NCI-H524 (cell line): Measurements from ENCODE around the gene WIZ.
"Not testable (repeated sequence)": the region's sequence is repeated elsewhere in the genome, so short reads cannot be mapped to it uniquely, and the experiment has no call there.

Experiments used
- DNase-seq, 2 experiments: peaks; one replicate each; lab custom pipeline; 2025; lab: John Stamatoyannopoulos, UW

Gene WIZ

GRCh38 chr19:15449620-15450527 is at the start of gene WIZ:
Gene WIZ (minus strand): TSS chr19:15449956. CDS start chr19:15448307, 1,649 bp downstream.
- peak; percentile 20 to 76 for DNase-seq

GRCh38 chr19:15498910-15499309 is 49.2 kb upstream of the WIZ start:
- DNase-seq, result no peak

- no peak for DNase-seq
These were observed 48.6 kb upstream of the WIZ start for GRCh38 chr19:15498156-15498858.

GRCh38 chr19:15495151-15495550 is 45.4 kb upstream of the WIZ start:
- no peak for DNase-seq

- no peak for DNase-seq
These were observed 38.9 kb upstream of the WIZ start for GRCh38 chr19:15488489-15489226.

GRCh38 chr19:15487038-15487437 is 37.3 kb upstream of the WIZ start:
- DNase-seq, result no peak

GRCh38 chr19:15485768-15486167 is 36.0 kb upstream of the WIZ start:
- DNase-seq, result not testable (repeated sequence)

GRCh38 chr19:15480996-15481395 is 31.2 kb upstream of the WIZ start:
- DNase-seq, result not testable (repeated sequence)

- no peak for DNase-seq
These were observed 29.9 kb upstream of the WIZ start, which contains the start of gene PGLYRP2 for GRCh38 chr19:15479391-15480345. Gene PGLYRP2 (minus strand): TSS chr19:15479501. CDS start chr19:15479371, 130 bp downstream.

- no peak for DNase-seq
These were observed 26.6 kb upstream of the WIZ start for GRCh38 chr19:15476325-15476724.

GRCh38 chr19:15475611-15476010 is 25.9 kb upstream of the WIZ start:
- DNase-seq, result no peak

- DNase-seq, result no peak
These were observed 25.4 kb upstream of the WIZ start for GRCh38 chr19:15475169-15475568.

- DNase-seq, result not testable (repeated sequence)
These were observed 24.1 kb upstream of the WIZ start for GRCh38 chr19:15473821-15474220.

- DNase-seq, result no peak
These were observed 21.9 kb upstream of the WIZ start for GRCh38 chr19:15471639-15472101.

- no peak for DNase-seq
These were observed 19.9 kb upstream of the WIZ start for GRCh38 chr19:15469513-15470297.

- DNase-seq, result no peak
These were observed 19.1 kb upstream of the WIZ start for GRCh38 chr19:15468675-15469512.

GRCh38 chr19:15467734-15468214 is 18.0 kb upstream of the WIZ start:
- DNase-seq, result no peak

- DNase-seq, result no peak
These were observed 17.3 kb upstream of the WIZ start for GRCh38 chr19:15466851-15467733.
